Upper lobe of left lung (tissue), 4 donors: ENCODE results near the gene CIBAR2.

ENCODE experiments used
- CTCF ChIP-seq, 6 experiments: fragments of 450-650 bp in 4 of 6; fragments of 200-600 bp in 2 of 6; sonication (generic) in 2 of 6; IDR thresholded peaks; one replicate each; pipeline ENCODE4 v1.5.1; 2016 to 2019; ENCODE audit warnings: antibody characterized with exemption in 6 of 6
- EP300 ChIP-seq, 4 donors: sonication (generic); formaldehyde crosslinking; IDR thresholded peaks; one replicate each; pipeline ENCODE4 v1.5.1; 2017; ENCODE audit warnings: antibody characterized with exemption in 4 of 4, control low read depth in 2 of 4
- POLR2A ChIP-seq, 4 donors: fragments of 450-650 bp; IDR thresholded peaks; one replicate each; pipeline ENCODE4 v1.5.1; 2016 to 2017; ENCODE audit warnings: antibody characterized with exemption in 4 of 4, mild to moderate bottlenecking in 2 of 4
- POLR2AphosphoS5 ChIP-seq, 2 donors: sonication (generic); formaldehyde crosslinking; IDR thresholded peaks; one replicate each; pipeline ENCODE4 v1.5.1; 2017; ENCODE audit warnings: antibody characterized with exemption in 2 of 2

GRCh38 chr16:85136702-85137322, 24.5 kb upstream of the CIBAR2 start:
- no peak for TF ChIP-seq CTCF (IDR thresholded peaks at IDR 0.05)
- no peak for TF ChIP-seq POLR2AphosphoS5 (IDR thresholded peaks at IDR 0.05)
- no peak for TF ChIP-seq EP300 (IDR thresholded peaks at IDR 0.05)
- no peak for TF ChIP-seq POLR2A (IDR thresholded peaks at IDR 0.05)
